ENCODE data around the gene IGSF9.

- no peak for TF ChIP-seq MAX (IDR thresholded peaks at IDR 0.05; ENCODE audit: low read depth, low read length)
- TF ChIP-seq MYC (IDR thresholded peaks at IDR 0.05; ENCODE audit: low read depth, low read length), result no peak
- no peak for TF ChIP-seq POLR2A (IDR thresholded peaks at IDR 0.05; ENCODE audit: extremely low read depth, insufficient read length)
- TF ChIP-seq CTCF (IDR thresholded peaks at IDR 0.05; ENCODE audit: low read depth, low read length), result no peak
Observed at GRCh38 chr1:159877695-159878444, 67.5 kb downstream of the IGSF9 start.
